Endodermal cell (in vitro differentiated cells): ENCODE measurements around the gene CUEDC2. TPM values are rescaled to one million over a fixed set of nuclear protein-coding genes. Genes with fewer than 3 reads are reported as not detected.

Source experiments
- DNase-seq: peaks from one replicate; pipeline ENCODE4 v3.0.0-alpha.2; 2017
- H3K27ac ChIP-seq: 2 replicates; pipeline ENCODE4 v1.5.1; 2013; ENCODE audit warnings: mild to moderate bottlenecking, low read depth, low read length, moderate library complexity
- H3K27me3 ChIP-seq: 2 replicates; pipeline ENCODE4 v1.6.1; 2013; ENCODE audit warnings: mild to moderate bottlenecking, low read length, moderate library complexity; ENCODE audit not compliant: insufficient read depth, control insufficient read depth, poor library complexity, severe bottlenecking
- H3K36me3 ChIP-seq: 2 replicates; pipeline ENCODE4 v1.7.0; 2013; ENCODE audit warnings: mild to moderate bottlenecking, low read length, moderate library complexity; ENCODE audit not compliant: control insufficient read depth, insufficient read depth
- H3K4me1 ChIP-seq: one replicate; pipeline ENCODE4 v1.7.0; 2013; ENCODE audit warnings: low read length; ENCODE audit not compliant: control insufficient read depth, insufficient read depth
- H3K4me3 ChIP-seq: 2 replicates; pipeline ENCODE4 v1.5.1; 2013; ENCODE audit warnings: mild to moderate bottlenecking, low read length, moderate library complexity
- H3K9ac ChIP-seq: 2 replicates; pipeline ENCODE4 v1.6.1; 2013; ENCODE audit warnings: mild to moderate bottlenecking, low read length, moderate library complexity; ENCODE audit not compliant: poor library complexity, severe bottlenecking; ENCODE audit errors: extremely low read depth
- H3K9me3 ChIP-seq: 2 replicates; pipeline ENCODE4 v1.6.1; 2013; ENCODE audit warnings: mild to moderate bottlenecking, low read length, moderate library complexity; ENCODE audit not compliant: control insufficient read depth
- H3K27ac Mint-ChIP-seq: 2 replicates; pipeline ENCODE4 v1.8.0; 2020; ENCODE audit warnings: mixed read lengths
- H3K27me3 Mint-ChIP-seq: 2 replicates; pipeline ENCODE4 v1.8.0; 2021; ENCODE audit warnings: mild to moderate bottlenecking, mixed read lengths; ENCODE audit not compliant: insufficient read depth
- H3K36me3 Mint-ChIP-seq: 2 replicates; pipeline ENCODE4 v1.8.0; 2020; ENCODE audit warnings: low read depth, mixed read lengths
- H3K4me1 Mint-ChIP-seq: 2 replicates; pipeline ENCODE4 v1.8.0; 2020; ENCODE audit warnings: mixed read lengths
- H3K4me3 Mint-ChIP-seq: 2 replicates; pipeline ENCODE4 v1.8.0; 2020; ENCODE audit warnings: mild to moderate bottlenecking, moderate library complexity, mixed read lengths
- H3K9me3 Mint-ChIP-seq: 2 replicates; pipeline ENCODE4 v1.8.0; 2020; ENCODE audit warnings: mild to moderate bottlenecking, mixed read lengths
- WGBS, 2 experiments: methylation state at CpG; one replicate each; pipeline versions ENCODE4 v1.1.5 to v1.1.7; 2013; ENCODE audit warnings: missing lambda C conversion rate in 2 of 2, mixed read lengths in 1 of 2; ENCODE audit not compliant: insufficient coverage in 1 of 2, insufficient read length in 1 of 2; 5-methylcytosine and 5-hydroxymethylcytosine counted together
- total RNA-seq, 2 donors: library from RNA; stranded (reverse); fragmentation: NEBNext Ultra II Directional in 1 of 2; extraction: Animal tissue kit (Norgen Biotek cat#: 25700) in 1 of 2; gene quantifications; 2 replicates in 1 of 2; 3 replicates in 1 of 2; pipeline ENCODE4 v1.2.1, GENCODE V29; 2021
- TF ChIP-seq, protein P1 (sequence below): fragments of 200-600 bp; sonication (generic); conservative IDR thresholded peaks from 2 replicates; pipeline ENCODE4 v1.5.0; 2021; ENCODE audit warnings: antibody characterized with exemption, mild to moderate bottlenecking

The CUEDC2 gene
- total RNA-seq, 2 donors from 2014 or later = 51.7 to 82.9 TPM

DNA sequence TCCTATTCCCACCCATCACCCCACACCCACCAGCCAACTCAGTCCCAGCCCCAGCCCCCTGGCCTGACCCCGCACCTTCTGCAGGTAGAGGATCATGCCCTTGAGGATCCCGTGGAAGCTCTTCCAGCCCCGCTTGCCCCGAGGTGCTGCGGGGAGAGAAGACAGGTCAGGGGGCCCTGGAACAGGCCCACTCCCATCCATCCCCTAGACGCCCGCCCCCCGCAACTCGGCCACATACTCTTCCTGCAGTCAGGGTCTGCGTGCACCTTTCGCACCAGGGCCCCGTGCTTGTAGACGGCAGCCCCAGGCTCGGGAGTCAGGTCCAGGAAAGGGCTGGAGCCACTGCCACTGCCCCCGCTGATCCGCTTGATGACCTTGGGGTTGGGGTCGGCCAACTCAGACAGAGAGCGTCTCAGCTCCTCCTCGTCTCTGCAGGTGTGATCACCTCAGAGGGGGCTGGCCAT lies 27.2 kb downstream of the CUEDC2 start:
- H3K4me3 Mint-ChIP-seq = no peak overlapping the region
- TF ChIP-seq, protein P1, sequence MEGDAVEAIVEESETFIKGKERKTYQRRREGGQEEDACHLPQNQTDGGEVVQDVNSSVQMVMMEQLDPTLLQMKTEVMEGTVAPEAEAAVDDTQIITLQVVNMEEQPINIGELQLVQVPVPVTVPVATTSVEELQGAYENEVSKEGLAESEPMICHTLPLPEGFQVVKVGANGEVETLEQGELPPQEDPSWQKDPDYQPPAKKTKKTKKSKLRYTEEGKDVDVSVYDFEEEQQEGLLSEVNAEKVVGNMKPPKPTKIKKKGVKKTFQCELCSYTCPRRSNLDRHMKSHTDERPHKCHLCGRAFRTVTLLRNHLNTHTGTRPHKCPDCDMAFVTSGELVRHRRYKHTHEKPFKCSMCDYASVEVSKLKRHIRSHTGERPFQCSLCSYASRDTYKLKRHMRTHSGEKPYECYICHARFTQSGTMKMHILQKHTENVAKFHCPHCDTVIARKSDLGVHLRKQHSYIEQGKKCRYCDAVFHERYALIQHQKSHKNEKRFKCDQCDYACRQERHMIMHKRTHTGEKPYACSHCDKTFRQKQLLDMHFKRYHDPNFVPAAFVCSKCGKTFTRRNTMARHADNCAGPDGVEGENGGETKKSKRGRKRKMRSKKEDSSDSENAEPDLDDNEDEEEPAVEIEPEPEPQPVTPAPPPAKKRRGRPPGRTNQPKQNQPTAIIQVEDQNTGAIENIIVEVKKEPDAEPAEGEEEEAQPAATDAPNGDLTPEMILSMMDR = no peak
- no peak for DNase-seq
- no peak overlapping the region for H3K27ac Mint-ChIP-seq
- peaks cover 13% of the 10 kb centered on the region for H3K36me3 Mint-ChIP-seq
- Histone ChIP-seq H3K4me3 (no peak overlapping the region), H3K9ac (no peak overlapping the region), H3K27ac (no peak overlapping the region), H3K36me3 (peaks cover 15% of the 10 kb centered on the region), H3K4me1 (no peaks in the 10 kb centered on the region), H3K9me3 (no peaks in the 10 kb centered on the region), H3K27me3 (peaks cover 35% of the 10 kb centered on the region)
- H3K27me3 Mint-ChIP-seq = peaks cover 46% of the 10 kb centered on the region
- peaks cover 11% of the 10 kb centered on the region for H3K4me1 Mint-ChIP-seq
- no peaks in the 10 kb centered on the region for H3K9me3 Mint-ChIP-seq
- 92 to 95% methylated on average over 17 to 19 of the region's 19 CpGs for WGBS, 2 experiments

DNA sequence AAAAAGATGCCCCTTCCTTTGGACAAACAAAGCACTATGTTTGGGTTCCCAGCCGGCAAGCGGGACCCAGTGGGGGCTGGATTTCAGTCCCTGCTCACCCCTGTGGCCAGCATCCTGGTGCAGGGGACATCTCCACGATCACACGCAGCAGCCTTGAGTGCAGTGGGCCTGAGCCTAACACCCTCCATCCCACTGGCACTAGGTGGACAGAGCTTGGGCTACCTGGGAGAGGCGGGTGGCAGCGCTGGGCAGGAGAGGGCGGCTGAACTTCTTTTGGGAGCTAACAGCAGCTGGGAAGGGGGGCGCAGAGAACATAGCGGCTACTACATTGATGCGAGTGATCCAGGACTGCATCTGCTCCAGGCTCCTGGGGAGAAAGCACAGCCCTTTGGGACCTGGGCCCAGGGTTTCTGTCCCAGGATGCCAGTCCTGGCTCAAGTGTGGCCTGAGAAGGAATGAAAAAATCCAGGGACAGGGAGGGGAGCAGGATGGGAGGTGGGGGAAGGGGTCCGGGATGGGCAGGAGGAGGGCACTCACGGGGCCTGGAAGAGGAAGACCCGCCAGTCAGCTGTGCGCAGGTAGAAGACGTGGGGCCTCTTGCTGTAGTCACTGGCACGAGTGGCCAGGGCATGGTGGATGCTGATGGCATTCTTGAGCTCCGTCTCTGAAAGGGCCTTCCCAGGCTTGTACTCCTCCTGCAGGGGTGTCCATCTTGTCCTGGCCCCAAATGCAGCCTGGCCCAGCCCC lies 27.8 kb downstream of the CUEDC2 start:
- Mint-ChIP-seq H3K9me3 (no peaks in the 10 kb centered on the region), H3K36me3 (peaks cover 17% of the 10 kb centered on the region), H3K4me3 (no peak overlapping the region), H3K27me3 (peaks cover 42% of the 10 kb centered on the region), H3K4me1 (peaks cover 5% of the 10 kb centered on the region), H3K27ac (no peak overlapping the region)
- Histone ChIP-seq H3K9ac (no peak overlapping the region), H3K36me3 (peaks cover 19% of the 10 kb centered on the region), H3K27me3 (peaks cover 29% of the 10 kb centered on the region), H3K4me3 (no peak overlapping the region), H3K27ac (no peak overlapping the region), H3K4me1 (no peaks in the 10 kb centered on the region), H3K9me3 (no peaks in the 10 kb centered on the region)
- TF ChIP-seq, protein P1 = no peak
- 90 to 96% methylated on average over 16 to 17 of the region's 17 CpGs for WGBS, 2 experiments
- no peak for DNase-seq

DNA sequence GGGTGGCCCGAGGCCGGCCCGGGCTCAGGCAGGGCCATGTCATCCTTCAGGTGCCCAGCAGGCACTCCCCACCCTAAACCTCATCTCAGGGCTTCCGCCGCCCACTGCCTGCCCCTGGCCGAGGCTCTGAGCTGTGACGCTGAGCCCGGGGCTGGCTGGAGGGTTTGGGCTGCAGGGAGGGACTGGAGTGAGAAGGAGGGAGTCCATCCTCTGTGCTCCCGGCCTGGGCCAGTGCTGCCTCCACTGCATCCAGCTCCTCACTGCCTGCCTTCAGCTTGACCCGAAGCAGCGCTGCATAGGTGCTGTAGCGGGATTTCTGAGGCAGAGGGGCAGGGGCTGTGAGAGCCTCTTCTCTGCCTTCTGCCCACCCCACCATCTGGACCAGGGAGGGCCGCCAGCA lies 29.3 kb downstream of the CUEDC2 start:
- H3K36me3 ChIP-seq = peaks cover 19% of the 10 kb centered on the region
- no peak overlapping the region for H3K27ac ChIP-seq
- Mint-ChIP-seq H3K27me3 (peaks cover 31% of the 10 kb centered on the region), H3K27ac (no peak overlapping the region), H3K9me3 (no peaks in the 10 kb centered on the region), H3K36me3 (peaks cover 20% of the 10 kb centered on the region), H3K4me3 (no peak overlapping the region), H3K4me1 (peaks cover under 1% of the 10 kb centered on the region)
- no peak overlapping the region for H3K9ac ChIP-seq
- no peak overlapping the region for H3K4me3 ChIP-seq
- no peaks in the 10 kb centered on the region for H3K4me1 ChIP-seq
- no peaks in the 10 kb centered on the region for H3K9me3 ChIP-seq
- TF ChIP-seq, protein P1 = no peak
- no peak for DNase-seq
- 87 to 95% methylated on average over 7 to 13 of the region's 13 CpGs for WGBS, 2 experiments
- H3K27me3 ChIP-seq = peaks cover 15% of the 10 kb centered on the region
